Measurements from ENCODE around the gene RTRAF.

DNA sequence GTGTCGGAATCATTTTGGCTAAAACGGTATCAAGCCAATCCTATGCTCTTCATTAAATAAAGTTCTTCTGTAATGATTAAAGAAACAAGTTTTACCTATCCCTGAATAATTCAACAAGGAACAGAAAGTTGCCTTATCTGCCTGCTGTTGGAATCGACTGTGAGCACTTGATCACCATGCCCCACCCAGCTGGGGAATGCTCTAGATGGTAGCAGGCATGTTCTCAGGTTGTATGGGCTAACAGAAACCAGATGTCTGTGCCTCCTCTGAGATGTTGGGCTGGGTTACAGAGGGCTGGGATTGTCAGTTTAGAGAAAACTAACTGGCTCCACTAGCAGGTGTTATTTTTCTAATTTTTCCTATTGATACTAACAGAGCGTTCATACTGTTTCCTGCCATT lies 28.9 kb downstream of the RTRAF start:
- TF ChIP-seq KDM1A (IDR thresholded peaks at IDR 0.05) = no peak
- TF ChIP-seq HDAC2 (IDR thresholded peaks at IDR 0.05) = no peak
- no peak for TF ChIP-seq ZNF77 (CRISPR knock-in tag; IDR thresholded peaks at IDR 0.05)
- TF ChIP-seq SREBF1 (IDR thresholded peaks at IDR 0.05; ENCODE audit: borderline replicate concordance, low read depth, low read length) = no peak
- TF ChIP-seq CTCF (IDR thresholded peaks at IDR 0.05 in 2 of 3, conservative IDR thresholded peaks at IDR 0.05 in 1 of 3; ENCODE audit: insufficient read depth in 2 of 3, low read depth in 1 of 3, low read length in 3 of 3) = no peak
- TF ChIP-seq HNRNPK (IDR thresholded peaks at IDR 0.05; ENCODE audit: low read depth, low read length, poor library complexity, severe bottlenecking) = no peak
- no peak for TF ChIP-seq ZNF318 (IDR thresholded peaks at IDR 0.05; ENCODE audit: borderline replicate concordance in 1 of 2, low read depth in 1 of 2)
- TF ChIP-seq THRB (CRISPR knock-in tag; conservative IDR thresholded peaks at IDR 0.05) = no peak

Measured in K562 (cell line).